ENCODE data around the gene SNX6.
"Not testable (repeated sequence)": the region's sequence is repeated elsewhere in the genome, so short reads cannot be mapped to it uniquely, and the experiment has no call there.

The SNX6 gene

DNA sequence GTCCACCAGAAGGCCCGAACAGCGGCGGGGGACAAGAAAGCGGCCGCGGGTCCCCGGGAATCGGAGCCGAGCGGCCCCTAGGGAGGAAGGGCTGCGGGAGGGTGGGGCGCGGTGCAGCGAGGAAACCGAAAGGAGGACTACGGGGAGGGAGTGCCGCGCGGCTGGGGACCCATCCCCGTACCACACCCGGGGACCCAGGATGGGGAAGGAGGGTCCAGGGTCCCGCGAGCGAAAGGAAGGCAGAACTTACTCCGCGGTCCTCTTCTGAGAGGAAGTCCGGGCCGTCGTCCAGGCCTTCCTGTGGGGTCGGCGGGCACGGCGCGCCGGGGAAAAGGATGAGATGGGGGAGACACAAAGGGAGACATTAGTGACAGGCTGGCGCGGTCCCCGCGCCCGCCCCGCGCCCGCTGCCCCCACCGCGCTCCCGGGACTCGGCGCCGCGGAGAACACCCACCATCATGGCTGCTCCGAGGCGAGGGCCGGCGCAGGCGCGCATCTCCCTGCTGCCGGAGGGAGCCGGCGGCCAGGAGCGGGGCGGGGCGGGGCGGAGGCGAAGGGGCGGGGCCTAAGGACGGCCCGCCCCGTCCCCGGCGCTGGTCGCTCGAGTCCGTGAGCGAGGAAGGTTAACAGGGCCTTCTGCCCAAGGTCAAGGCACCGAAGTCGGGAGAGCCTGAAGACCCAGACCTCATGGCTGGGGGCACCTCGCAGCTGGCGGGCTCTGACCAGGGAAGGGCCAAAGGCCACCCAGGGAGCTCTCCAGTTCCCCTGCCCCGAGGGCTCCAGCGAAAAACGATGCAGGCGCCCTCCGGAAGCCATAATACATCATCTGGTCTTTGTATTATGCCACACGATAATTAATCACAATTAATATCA, at the start of gene SNX6:
SNX6 (minus strand) TSS at position 492 of the 873 bp plus-strand sequence; CDS start at position 460, 32 bp downstream.
- in situ Hi-C loops (cut with HindIII; ENCODE audit: low sequenced_read_pairs), result no loop called here

DNA sequence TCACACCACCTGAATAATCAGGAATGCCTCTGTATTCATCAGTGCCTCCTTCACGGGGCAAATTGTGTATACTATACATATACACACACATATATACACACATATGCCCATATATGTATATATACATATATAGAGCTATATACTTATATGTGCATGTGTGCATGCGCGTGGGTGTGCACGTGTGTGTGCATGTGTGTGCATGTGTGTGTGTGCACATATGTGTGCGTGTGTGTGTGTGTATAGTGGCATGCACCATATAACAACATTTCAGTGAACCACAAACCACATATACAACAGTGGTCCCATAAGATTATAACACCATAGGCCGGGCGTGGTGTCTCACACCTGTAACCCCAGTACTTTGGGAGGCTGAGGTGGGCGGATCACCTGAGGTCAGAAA, 48.8 kb upstream of the SNX6 start:
- in situ Hi-C loops (cut with HindIII; ENCODE audit: low sequenced_read_pairs), result no loop called here

DNA sequence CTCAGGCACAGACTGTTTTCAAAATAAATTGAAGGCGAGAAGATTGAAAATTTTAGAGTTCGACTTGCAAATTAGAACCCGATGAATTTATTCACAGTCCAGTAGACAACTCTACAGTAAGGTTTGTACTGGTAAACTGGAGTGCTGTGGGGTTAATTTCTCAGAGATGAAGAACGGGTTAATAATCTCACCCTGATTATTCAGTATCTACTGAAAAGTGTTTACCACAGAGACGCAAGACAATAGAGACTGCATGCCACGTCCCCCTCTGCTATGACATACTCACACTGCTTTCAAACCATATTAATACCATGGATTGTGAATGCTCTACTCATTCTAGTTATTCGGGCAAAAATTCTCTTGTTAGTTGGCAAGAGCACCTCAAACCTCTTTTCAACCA, 48.4 kb upstream of the SNX6 start:
- in situ Hi-C loops (cut with HindIII; ENCODE audit: low sequenced_read_pairs), result no loop called here

DNA sequence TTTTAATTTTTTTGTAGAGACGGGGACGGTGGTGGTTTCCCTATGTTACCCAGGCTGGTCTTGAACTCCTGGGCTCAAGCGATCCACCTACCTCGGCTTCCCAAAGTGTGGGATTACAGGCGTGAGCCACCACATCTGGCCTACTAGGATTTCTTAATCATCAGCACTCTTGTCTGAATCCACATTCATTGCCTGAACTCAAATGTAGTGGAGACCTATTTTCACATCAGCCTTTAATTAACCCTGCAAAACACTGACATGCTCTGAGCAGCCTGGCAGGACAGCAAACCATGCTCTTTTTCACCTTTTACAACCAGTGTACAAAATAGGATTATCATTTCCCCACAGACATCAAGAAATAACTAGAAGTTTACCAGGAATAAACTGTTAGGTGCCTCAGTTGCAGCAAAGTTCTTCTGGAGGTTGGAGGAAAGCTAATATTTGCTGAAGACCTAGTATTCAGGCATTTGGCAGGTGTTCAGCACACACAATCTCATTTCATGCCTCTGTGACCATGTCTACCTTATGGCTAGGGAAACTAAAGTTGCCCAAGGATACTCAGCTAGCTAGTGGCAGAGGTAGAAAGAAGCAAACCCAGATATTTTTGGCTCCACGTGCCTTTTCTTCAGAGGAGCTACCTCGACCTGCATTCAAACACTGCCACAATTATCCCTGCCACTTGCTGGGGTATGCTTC, 46.7 kb upstream of the SNX6 start:
- in situ Hi-C loops (cut with HindIII; ENCODE audit: low sequenced_read_pairs), result no loop called here

DNA sequence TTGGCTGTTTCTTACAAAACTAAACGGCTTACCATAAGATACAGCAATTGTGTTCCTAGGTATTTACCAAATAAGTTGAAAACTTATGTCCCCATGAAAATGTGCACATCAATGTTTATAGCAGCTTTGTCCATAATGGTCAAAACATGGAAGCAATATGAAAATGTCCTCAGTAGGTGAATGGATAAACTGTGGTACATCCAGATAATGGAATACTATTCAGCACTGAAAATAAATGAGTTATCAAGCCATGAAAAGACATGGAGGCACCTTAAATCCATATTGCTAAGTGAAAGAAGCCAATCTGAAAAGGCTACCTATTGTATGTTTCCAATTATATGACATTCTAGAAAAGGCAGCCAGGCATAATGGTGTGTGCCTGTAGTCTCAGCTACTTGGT, 43.8 kb upstream of the SNX6 start:
- in situ Hi-C loops (cut with HindIII; ENCODE audit: low sequenced_read_pairs), result no loop called here

DNA sequence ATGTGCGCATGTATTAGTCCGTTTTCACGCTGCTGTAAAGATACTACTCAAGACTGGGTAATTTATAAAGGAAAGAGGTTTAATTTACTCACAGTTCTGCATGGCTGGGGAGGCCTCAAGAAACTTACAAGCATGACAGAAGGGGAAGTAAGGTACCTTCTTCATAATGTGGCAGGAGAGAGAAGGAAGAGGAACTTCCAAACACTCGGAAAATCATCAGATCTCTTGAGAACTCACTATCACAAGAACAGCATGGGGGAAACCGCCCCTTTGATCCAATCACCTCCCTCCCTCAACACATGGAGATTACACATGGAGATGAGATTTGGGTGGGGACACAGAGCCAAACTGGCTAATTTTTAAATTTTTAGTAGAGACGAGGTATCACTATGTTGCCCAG, 41.8 kb upstream of the SNX6 start:
- in situ Hi-C loops (cut with HindIII; ENCODE audit: low sequenced_read_pairs), result no loop called here

DNA sequence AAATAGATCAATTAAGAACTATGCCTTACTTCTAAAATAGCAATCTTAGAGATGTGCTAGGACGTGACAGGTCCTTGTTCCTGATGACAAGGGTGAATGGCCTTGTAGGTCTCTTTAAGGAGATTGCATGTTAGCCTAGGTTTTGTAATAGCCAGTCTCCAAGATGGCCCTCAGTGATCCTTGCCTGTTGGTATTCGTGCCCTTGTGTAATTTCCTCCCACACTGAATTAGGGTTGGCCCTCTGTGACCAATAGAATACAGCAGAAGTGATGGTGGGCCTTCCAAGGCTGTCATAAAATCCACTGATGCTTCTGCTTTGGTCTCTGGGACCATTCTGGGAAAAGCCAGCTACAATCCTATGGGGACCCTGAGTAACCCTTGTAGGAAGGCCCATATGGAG, 38.2 kb upstream of the SNX6 start:
- in situ Hi-C loops (cut with HindIII; ENCODE audit: low sequenced_read_pairs), result no loop called here

DNA sequence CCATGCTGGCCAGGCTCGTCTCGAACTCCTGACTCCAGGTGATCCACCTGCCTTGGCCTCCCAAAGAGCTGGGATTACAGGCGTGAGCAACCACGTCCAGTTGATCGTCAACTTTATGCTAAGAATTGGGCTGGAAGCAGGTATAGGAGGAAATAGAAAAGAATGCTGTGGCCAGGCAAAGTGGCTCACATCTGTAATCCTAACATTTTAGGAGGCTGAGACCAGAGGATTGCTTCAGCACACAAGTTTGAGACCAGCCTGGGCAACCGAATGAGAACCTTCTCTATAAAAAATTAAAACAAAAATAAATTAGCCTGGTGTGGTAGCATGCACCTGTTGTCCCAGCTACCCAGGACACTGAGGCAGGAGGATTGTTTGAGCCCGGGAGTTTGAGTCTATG, 37.1 kb upstream of the SNX6 start:
- in situ Hi-C loops (cut with HindIII; ENCODE audit: low sequenced_read_pairs), result no loop called here

DNA sequence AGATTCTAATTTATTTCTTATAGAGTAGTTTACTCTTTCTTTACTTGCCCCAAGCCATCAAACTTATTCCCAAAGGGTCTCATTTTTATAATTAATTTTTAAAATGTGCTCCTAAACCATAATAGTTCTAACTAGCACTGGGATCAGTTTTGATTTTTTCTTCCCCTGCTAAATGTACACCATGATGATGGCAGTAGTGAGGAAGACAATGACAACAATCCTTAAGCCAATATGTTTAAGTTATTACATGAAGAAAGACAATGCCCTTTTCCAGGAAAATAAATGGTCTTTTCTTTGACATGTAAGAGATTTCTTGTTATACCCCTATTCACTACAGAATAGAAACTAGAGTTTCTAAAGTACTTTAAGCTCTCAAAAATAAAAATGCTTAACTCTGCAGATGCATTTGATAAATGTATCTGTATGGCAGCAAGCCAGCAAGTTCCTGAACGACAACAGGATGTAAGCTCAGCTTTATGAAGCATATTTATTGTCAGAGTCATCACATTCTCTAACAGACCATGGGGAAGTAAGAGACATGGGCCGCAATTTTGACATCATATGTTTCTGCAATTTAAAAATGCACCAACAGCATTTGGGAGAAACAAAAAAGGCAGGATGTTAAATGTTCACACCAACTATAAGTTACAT, 36.0 kb upstream of the SNX6 start:
- in situ Hi-C loops (cut with HindIII; ENCODE audit: low sequenced_read_pairs), result no loop called here

DNA sequence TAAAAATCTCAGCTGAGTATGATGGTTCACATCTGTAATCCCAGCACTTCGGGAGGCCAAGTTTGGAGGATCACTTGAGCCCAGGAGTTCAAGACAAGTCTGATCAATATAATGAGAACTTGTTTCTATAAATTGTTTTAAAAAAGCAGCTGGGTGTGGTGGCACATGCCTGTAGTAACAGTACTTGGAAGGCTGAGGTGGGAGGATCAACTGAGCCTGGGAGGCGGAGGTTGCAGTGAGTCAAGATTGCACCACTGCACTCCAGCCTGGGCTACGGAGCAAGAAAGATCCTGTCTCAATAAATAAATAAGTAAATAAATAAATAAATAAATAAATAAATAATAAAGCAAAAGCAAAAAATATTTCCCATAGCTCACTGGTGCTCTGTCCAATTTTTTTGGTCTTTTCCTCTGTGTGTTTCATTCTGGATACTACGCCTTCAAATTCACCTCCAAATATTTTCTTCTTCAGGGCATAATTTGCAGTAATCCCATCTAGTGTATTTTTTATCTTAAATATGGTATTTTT, 32.7 kb upstream of the SNX6 start:
- in situ Hi-C loops (cut with HindIII; ENCODE audit: low sequenced_read_pairs), result no loop called here

DNA sequence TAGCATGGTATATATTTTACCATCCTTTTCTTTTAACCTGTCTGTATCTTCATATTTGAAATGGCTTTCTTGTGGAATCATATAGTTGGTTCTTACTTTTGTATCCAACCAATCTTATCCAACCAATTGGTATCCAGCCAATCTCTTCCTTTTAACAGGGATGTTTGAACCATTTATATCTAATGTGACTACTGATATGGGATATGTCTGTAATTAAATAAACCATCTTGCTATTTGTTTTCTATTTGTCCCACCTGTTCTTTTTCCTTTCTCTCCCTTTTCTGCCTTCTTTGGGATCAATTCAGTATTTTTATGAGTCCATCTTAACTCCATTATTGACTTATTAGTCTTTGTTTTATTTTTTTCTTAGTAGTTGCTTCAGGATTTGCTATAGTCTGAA, 30.8 kb upstream of the SNX6 start:
- in situ Hi-C loops (cut with HindIII; ENCODE audit: low sequenced_read_pairs), result no loop called here

DNA sequence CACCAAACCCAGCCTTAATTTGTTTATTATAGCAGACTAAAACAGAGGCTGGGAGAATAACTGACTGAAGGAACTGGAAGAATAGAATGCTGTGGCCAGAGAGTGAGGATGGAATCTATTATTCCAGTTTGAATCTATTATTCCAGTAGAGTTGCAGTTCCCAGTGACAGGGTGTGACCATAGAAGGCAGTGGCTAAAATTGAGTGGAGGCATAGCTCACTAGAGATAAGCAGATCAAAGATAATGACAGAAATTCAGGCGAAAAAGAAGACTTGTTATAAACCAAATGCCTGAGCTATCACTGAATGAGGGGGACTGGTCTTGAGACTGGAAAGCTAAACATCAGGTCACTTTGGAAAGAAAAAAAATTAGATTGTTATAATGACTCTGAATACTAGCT, 26.0 kb upstream of the SNX6 start:
- in situ Hi-C loops (cut with HindIII; ENCODE audit: low sequenced_read_pairs), result no loop called here

DNA sequence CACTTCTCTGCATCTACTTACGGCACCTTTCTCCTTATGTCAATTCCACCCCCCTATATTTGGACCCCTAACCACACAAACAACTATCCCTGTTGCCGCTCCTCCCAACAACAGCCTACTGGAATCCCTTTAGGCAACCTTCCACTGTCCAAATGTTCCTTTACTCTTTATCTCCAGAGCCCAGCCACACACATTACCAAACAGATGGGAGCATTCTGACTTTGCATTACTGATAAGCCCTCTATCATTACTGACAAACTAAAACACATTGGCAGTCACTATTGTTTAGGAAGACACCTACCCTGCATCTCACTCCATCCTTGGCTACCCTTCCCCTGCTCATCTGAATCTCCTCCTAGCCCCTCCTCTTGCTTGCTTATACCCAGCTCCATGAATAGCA, 23.1 kb upstream of the SNX6 start:
- in situ Hi-C loops (cut with HindIII; ENCODE audit: low sequenced_read_pairs), result not testable (repeated sequence)

DNA sequence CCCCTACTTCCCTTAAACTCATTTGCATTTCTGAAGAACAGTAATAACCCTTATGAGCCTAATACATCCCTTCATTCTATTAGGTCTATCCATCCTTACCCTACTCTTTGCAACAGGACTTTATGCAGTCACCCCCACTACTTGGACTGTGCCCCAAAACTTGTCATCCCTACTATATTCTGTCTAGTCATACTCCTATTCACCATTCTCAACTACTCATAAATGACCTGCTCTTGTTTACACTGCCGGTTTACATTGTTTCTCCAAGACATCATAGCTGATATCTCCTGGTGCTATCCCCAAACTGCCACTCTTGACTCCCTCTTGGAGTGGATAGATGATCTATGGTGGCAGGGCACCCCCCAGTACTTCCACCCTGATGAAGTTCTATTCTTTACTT, 22.4 kb upstream of the SNX6 start:
- in situ Hi-C loops (cut with HindIII; ENCODE audit: low sequenced_read_pairs), result not testable (repeated sequence)

DNA sequence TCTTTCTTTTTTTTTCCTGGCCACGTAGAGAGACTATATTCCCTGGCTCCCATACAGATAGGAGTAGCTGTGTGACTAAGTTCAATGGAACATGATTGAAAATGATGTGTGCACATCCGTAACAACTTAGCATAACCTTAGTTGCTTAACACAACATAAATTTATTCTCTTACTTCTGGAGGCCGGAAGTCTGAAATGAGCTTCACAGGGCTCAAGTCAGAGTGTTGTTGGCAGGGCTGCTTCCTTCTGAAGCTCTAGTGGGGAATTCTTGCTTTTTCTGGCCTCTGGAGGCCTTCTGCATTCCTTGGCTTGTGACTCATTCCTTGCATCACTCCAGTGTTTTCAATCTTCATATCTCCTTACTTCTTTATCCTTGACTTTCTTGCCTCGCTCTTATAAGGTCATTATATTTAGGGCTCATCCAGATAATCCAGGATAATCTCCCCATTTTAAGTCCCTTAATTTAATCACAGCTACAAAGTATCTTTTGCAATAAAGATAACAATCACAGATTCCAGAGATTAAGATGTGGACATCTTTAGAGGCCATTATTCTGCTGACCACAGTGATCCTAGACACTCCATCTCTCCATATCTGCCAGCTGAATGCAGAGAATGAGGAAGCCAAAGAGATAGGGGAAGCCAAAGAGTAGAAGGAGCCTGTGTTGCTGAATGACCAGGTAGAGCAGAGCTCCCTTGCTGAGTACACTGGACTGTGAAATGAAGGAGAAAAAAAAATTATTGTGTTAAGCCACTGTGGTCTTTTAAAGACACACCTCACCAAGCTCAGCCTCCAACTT, 21.0 kb upstream of the SNX6 start:
- in situ Hi-C loops (cut with HindIII; ENCODE audit: low sequenced_read_pairs), result no loop called here

DNA sequence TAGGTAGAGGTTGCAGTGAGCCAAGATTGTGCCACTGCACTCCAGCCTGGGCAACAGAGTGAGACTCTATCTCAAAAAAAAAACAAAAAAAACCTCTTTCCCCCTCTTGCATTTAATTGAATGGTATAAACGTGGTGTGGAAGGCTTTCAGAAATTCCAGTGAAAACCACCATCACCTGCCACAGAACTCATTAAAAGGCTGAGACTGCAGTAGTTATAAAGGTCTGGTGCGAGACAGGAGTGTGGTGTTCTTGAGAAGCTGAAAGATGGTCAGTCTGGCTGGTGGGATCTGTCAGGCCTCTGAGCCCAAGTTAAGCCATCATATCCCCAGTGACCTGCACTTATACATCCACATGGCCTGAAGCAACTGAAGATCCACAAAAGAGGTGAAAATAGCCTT, 20.1 kb upstream of the SNX6 start:
- in situ Hi-C loops (cut with HindIII; ENCODE audit: low sequenced_read_pairs), result not testable (repeated sequence)

DNA sequence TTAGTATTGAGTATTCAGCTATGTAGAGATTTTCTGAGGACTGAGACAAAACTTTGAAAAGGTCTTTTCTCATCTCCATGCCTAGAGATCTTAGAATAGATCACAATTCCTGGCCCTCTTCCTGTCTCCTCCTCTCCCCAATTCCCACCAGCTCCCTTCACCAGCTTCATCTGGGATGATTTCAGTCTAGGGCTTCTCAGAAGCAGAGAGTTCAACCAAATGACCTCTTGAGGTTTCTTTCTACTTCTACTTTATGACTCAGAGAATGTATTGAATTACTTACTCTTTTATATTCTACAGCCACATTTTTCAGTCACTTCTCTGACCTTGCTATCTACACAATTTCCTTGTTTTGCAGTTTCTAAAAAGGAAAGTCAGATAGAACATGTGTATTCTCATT, 19.4 kb upstream of the SNX6 start:
- in situ Hi-C loops (cut with HindIII; ENCODE audit: low sequenced_read_pairs), result no loop called here

DNA sequence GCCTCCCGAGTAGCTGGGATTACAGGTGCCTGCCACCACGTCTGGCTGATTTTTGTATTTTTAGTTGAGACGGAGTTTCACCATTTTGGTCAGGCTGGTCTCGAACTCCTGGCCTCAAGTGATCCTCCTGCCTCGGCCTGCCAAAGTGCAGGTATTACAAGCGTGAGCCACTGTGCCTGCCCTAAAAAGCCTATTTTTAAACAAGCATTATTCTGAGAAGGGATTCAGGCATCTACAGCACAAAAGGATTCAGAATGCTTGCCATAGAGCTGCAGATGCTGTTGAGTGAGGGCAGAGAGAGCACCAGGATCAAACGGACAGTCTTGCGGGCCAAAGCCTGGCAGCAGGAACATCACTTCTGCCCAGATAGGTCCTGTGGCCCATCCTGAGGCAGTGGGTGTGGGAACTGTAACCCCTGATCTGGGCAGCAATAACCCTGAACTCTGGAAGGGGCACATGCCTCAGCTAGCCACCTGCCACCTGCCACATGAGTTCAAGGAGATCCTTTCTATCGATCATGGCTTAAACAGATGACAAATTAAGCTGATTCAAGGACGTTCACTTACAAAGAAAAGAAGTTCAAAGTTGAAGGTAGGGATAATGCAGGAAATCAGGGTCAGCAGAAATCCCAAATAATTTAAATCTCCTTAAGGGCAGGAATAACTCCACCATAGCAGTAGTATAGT, 16.8 kb upstream of the SNX6 start:
- in situ Hi-C loops (cut with HindIII; ENCODE audit: low sequenced_read_pairs), result no loop called here

DNA sequence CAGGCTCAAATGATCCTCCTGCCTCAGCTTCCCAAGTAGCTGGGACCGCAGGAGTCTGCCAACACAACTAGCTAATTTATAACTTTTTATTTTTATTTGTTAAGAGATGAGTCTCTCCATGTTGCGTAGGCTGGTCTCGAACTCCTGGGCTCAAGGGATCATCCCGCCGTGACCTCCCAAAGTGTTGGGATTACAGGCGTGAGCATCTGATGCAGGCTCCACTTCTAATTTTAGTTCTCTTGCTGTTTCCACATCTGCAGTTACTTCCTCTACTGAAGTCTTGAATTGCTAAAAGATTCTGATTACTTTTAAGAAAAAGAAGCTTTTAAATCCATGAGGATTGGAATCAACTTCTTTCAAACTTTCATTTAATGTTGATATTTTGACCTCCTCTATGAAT, 13.4 kb upstream of the SNX6 start:
- in situ Hi-C loops (cut with HindIII; ENCODE audit: low sequenced_read_pairs), result no loop called here

DNA sequence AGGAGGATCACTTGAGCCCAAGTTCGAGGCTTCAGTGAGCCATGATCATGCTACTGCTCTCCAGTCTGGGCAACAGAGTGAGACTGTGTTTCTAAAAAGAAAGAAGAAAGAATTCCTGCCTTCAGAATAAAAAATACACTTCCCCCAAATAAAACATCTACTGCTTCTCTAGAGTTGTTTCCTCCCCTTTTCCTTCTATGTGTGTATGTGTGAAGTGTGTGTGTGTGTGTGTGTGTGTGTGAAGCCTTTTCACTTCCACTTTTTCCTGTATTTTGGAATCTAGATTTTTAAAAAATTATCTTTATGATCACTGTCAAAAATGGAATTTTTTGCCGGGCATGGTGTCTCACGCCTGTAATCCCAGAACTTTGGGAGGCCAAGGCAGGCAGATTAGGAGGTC, 12.6 kb upstream of the SNX6 start:
- in situ Hi-C loops (cut with HindIII; ENCODE audit: low sequenced_read_pairs), result no loop called here

All from endothelial cell of hepatic sinusoid (primary cell).